COR-L47 (cell line): ENCODE results near the gene MMP11.

Experiments used
- DNase-seq: peaks from one replicate; lab custom pipeline; 2025; lab: John Stamatoyannopoulos, UW

MMP11 gene

DNA sequence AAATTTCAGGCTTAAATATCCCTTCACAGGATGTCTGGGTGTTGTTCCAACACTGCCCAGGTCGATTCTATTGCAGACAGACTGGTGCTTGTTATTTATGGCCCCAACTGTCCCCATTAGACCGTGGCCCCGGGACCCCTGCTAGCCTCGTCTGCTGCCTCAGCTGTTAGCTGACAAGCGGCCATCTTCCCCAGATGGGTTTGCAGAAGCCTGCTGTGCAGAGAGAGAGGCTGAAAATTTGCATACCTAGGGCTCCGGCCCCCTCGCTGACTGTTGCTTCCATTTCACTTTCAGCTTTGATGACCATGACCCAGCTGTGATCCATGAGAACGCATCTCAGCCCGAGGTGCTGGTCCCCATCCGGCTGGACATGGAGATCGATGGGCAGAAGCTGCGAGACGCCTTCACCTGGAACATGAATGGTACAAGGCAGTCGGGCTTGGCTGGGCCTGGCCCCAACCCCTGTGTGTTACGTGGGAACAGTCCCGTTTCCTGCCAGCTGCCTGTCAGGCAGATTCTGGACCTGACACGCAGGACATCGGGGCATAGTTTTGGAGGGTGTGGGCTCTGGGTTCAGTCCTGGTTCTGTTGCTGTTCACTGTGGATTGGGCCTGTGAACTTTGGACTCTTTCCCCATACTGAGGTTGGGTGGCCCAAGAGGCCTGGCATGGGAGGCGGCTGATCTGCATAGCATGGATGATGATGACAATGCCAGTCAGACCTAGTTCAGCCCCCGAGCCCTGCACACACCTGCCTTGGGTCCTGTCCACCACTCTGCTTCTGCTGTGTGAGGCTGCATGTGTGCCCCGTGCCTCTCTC, 30.6 kb downstream of the MMP11 start:
- DNase-seq = no peak

DNA sequence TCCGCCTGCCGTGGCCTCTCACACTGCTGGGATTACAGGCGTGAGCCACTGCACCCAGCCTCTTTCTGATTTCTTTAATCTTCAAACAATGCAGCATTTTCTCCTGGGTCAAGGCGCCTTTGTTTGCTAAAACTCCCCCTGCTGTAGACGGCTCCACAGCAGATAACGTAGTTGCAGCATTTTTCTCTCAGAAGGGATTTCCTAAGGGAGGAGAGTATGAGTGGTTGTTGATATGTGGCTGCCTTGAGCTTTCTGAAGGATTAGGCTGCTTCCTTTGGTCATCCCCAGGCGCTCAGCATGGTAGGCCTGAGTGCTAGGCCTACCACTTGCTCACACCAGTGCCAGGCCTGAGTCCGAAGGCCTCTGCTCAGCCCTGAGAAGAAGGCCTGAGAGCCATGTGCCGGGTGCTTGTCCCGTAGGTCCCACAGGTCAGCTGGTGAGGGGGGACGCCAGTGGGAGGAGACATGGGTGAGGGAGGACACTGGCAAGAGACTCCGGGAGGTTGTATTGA, 32.2 kb downstream of the MMP11 start:
- no peak for DNase-seq

DNA sequence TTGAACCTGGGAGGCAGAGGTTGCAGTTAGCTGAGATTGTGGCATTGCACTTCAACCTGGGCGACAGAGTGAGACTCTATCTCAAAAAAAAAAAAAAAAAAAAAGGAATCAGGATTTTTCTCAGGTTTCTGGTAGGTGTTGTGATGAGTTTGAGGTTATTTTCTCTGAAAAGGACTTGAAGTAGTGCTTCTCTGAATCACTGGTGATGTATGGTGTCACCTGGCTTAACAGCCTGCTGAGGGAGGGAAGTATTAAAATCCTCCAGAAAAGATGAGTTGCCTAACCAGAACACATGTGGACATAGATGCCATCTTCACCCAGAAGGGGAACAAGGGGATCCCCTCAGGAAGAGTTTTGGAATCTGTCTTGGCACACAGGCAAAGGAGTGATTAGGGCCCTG, 34.2 kb downstream of the MMP11 start:
- DNase-seq = no peak

DNA sequence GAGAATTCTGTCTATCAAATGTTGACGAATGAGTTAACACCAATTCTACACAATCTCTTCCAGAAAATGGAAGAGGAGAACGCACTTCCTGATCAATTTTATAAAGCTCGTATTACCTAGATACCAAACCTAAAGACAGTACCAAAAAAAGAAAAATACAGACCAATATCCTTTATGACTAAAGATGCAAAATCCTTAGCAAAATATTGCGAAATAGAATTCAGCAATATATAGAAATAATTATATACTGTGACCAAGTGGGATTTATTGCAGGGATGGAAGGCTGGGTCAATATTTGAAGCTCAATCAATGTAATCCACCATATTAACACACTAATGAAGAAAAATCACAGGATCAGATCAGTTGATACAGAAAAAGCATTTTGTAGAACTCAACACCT, 39.7 kb downstream of the MMP11 start:
- no peak for DNase-seq

DNA sequence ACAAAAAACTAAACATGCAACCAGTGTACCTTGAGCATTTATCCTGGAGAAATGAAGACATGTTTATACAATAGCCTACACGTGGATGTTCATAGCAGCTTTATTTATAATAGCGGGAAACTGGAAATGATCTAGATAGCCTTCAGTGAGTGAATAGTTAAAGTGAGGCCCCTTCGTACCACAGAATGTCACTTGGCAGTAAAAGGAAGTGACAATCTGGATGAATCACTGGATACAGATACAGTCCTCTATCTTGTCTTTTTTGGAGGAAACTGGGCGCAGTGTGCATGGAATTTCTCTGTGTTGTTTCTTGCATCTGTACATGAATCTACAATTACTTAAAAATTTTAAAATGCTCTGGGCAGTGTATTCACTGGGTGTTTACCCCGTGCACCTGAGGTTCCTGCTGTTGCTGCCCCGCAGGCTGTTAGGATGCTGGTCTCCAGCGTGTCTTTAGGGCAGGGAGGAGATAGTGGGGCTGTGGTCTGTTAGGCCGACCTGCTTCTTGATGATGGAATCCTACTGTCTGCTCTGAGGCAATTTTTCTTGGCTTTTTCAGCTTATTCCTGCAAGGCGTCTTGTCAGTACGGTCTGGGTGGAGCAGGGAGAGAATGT, 43.0 kb downstream of the MMP11 start:
- no peak for DNase-seq

DNA sequence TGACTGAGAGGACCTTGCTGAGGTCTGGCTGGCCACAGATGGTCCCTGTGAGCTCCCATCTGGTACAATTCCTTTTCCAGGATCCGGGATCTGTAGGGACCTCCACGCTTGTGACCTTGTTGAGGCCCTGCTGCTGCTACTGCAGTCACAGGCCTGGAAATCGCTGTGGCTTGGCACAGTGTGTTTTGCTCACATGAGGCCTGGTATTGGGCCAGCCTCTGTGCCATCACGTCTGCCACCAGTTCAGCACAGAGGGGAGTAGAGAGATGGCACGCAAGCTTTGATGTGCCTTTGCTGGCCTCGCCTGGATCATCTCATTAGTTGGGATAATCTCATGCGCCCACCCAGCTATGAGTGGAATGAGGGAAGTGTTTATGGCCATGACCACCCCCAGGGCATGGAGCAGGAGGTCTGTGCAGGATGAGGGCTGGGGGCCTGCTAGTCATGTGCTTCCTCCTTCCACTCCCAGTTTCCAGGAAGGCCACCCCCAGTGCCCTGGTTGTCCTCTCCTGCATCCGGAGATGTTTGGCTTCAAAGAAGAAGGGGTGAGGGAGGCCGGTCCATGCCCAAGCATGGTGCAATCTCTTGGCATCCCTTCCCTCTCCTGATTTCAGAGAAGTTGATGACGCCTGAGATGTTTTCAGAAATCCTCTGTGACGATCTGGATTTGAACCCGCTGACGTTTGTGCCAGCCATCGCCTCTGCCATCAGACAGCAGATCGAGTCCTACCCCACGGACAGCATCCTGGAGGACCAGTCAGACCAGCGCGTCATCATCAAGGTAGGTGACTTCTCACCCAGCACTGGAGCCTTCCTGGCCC, 43.7 kb downstream of the MMP11 start:
- no peak for DNase-seq

DNA sequence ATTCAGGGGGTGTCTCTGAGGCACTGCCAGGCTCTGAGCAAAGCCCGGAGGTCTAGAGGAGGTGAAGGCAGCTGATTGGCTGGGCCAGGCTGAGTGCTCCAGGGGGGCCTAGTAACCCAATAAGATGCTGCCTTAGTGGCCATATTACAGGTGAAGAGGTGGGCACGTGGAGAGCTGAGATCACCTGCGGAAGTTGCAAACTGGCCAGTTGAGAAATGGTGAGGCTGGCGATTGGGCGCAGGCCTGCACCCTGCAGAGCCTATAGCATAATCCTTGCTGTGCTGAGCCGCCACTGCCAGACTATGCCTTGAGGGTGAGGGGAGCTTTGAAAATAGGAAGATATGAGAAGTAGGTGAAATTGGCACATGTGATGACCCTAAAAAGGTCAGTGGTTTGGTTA, 44.5 kb downstream of the MMP11 start:
- no peak for DNase-seq

DNA sequence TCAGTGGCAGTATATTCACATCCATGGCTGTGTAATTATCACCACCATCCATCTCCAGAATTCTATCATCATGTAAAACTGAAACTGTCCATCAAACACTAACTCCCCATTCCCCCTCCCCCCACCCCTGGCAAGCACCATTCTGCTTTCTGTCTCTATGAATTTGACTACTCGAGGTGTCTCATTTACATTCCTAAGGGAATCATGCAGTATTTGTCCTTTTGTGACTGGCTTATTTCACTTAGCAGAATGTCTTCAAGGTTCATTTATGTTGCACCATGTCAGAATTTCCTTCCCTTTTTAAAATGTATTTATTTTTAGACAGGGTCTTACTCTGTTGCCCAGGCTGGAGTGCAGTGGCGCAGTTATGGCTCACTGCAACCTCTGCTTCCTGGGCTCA, 45.9 kb downstream of the MMP11 start:
- DNase-seq = no peak

DNA sequence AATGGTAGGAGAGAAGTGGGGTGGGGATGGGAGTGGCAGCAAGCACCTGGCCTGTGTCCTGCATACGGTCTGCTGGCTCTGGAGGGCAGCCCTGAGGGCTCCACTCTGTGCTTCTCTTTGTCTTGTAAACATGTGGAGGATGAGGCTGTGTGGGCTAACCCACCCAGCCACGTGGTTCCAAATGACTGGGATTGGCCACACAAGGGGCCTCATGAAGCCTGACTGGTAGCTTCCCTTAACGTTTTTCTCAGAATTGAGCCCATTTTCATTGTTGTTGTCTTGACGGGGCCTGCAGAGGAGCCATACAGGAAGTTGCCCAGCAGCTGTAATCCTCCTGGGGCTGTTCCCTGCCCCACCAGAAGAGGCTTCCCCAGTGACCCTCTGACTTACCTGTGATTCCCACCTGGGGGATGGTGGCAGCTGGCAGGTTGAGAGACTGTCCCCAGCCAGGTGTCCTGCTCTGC, 48.1 kb downstream of the MMP11 start:
- no peak for DNase-seq

DNA sequence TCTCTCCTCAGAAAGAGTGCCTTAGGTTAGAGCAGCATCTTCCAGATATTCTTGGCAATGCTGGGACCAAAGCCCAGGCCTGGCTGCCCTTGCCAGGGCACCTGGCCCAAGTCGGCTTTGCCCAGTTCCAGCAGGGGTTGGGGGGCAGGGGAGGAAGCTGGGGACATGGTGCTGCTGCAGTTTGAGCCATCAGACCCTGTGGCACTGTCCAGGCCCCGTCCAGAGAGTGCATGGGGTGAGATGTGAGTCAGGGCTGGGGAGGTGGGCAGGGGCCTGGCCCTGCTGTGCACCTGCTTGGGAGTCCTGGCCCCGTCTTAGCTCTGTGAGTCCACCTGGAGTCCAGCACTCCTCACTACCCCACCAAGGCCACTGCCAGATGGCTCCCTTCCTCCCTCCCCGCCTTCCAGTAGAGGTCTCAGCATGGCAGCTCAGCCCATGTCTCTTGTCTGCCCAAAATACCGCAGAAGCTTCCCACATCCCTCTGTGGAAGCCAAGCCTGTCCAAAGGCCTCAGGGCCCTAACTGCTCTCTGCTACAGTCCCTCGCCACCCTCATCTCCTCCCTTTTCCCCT, 49.5 kb downstream of the MMP11 start:
- DNase-seq = no peak

DNA sequence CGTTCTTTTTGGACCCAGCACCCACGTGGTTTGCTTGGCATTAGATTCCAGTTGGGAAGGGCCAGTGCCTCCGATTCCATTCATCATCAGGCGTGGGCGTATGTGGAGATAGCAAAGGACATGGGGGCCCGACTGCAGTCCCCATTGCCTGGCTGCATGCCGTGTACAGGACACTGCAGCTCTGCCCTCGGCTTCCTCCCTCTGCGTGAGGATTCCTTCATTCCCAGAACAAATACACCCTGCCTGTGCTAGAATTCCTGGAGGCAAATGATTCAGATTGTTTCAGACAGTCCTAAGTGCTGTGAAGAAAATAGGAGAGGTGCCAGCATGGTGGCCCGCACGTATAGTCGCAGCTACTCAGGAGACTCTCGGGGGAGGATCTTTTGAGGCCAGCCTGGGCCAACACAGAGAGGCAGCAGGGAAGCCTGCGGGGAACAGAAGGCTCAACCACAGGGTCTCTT, 50.7 kb downstream of the MMP11 start:
- no peak for DNase-seq

DNA sequence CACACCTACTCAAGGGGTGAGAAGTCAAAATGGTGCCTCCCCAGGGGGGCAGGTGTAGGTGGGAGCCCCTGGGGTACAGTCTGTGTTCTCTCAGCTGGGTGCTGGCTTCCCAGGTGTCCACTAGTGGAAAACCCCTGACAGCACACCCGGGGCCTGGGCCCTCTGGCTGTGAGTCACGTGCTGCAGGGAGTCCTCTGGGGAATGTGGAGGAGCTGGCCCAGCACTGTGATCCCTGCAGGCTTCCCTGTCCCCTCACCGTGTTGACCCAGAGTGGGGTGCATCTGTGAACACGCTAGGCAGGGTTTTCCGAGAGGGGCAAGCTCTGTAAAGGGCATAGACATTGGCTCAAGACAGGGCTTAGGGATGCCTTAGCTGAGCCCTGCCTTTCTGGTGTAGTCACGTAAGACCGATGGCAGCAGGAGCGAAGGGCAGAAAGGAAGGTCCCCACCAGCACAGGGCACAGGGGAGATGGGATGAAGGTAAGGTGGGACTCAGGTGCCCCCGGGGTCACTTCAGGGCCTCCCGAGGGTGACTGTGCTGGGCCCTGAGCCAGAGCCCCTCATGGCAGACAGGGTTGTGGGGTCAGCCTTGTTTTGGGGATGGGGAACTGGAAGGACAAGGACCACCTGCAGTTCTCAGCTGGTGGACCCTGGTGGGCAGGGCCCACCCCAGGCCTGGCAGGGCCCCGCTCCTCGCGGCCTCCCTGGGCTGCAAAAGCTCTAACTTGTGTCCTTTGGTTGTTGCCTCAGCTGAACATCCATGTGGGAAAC, 52.0 kb downstream of the MMP11 start:
- DNase-seq = no peak

DNA sequence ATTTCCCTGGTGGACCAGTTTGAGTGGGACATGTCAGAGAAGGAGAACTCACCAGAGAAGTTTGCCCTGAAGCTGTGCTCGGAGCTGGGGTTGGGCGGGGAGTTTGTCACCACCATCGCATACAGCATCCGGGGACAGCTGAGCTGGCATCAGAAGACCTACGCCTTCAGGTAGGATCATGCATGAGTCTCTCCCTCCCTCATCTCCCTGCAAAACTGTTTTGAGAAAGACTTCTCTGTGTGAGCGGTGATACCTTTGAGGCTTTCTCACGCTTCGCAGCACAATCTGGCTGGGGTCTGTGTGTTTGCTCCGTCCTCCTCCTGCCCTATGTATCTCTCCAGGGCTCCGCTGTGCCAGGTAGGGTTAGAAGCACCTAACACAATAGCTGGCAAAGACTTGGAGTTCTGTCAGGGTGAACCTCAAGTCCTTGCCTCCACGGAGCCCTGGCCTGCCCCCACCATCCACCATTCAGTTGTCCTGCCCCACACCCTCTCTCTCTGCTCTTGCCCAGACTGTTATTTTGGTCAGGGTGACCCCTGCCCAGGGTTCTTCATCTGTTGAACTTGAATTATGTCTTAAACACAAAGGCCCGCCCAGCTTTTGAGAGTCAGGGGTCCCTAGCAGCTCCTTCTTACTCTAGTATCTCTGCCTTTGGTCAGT, 52.7 kb downstream of the MMP11 start:
- DNase-seq = no peak

DNA sequence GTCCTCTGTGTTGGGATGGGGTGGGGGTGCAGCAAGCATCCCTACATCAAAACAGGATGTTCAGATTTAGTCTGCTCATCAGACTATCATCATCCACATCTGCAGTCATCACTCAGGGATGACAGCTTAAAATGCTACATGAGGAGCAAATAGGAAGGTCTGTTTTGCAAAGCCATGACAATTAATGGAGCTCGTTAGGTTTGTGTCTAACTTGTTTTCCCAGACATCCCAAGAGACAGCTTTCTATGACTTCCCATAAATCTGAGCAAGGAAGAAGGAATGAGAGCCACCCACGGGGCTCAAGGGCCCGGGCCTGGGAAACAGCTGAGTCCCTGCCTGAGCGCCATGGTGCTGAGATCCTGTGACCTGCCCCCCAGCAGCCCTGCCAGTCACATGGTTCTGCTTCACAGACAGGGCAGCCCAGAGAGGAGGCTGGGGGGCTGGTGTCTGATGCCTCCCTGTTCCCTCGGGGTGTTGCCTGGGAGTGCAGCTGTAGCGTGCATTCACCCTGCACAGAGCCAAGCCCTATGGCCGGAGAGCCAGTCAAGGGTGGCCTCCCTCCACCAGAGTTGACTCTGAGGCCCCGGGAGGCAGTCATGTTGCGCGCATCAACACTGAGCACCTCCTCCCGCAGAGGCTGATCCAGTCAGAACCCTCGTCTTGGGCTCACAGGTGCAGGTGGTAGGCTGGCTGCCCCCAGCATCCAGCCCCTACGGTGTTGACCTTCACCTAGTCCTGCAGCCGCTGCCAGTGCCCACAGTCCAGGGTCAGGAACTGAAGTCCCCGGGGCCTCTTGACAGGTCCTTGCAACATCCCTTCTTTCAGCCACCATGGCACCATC, 54.1 kb downstream of the MMP11 start:
- DNase-seq = no peak

DNA sequence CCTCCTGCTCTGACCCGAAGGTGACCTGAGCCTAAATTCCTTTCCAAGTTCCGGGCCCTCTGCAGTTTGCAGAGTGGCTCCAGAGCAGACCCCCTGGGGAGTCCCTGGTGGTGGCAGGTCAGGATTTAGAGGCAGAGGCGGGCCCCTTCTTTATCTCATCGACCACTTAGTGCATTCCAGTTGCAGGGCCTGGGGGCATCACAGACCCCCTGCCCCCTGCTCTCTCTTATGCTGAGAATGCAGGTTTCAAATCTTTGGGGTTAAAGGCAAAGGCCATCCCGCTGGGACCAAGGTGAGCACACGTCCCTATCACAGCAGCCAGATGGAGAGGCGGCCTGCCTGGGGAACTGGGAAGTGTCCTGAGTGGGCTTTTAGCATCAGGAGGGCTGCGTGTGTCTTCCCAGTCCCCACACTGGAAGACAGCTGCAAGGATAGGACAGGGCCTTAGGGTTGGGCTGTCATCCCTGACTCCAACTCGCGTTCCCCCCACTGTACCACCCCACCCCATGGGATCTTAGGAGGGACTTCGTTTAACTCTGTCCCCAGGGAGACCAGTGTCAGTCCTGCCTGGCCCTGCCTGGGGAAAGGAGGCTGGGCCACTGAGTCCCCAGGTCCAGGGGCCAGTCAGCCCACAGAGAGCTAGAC, 54.8 kb downstream of the MMP11 start:
- no peak for DNase-seq

DNA sequence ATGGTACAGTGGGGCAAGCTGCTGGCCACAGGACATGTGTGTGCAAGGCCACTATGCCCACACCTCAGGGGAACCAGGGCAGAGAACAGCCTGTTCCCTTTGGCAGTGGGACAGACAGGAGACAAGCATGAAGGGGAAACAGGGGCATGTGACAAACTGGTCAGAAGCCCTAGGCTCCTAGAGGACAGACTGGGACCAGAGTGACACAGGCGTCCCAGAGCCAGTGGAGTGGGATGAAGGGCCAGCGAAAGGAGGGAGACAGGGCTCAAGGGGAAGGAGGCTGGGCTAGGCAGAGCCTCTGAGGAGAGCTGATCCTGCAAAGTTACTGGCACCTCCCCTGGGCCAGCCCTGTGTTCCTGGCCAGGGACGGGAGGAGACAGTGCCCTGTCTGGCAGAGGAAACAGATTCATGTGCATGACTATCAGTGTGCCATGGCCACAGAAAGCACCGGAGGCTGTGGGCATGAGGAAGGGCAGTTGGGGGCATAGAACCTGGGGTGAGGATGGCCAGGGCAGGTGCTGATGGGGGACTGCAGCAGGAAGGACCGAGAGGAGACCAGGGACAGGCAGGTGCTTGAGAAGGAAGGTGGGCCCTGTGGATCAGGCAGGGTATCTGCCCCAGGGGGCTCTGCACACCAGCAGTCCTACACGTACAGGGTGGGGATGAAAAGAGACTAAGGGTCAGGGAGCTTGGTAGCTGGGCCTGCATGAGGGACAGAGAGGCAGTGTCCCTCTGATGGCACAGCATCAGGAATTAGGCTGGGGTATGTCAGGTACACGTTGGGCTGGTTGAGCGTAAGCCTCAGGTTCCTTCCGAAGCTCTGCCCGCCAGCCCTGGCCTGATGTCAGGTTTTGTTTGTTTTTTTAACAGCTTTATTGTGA, 56.4 kb downstream of the MMP11 start:
- DNase-seq = no peak

DNA sequence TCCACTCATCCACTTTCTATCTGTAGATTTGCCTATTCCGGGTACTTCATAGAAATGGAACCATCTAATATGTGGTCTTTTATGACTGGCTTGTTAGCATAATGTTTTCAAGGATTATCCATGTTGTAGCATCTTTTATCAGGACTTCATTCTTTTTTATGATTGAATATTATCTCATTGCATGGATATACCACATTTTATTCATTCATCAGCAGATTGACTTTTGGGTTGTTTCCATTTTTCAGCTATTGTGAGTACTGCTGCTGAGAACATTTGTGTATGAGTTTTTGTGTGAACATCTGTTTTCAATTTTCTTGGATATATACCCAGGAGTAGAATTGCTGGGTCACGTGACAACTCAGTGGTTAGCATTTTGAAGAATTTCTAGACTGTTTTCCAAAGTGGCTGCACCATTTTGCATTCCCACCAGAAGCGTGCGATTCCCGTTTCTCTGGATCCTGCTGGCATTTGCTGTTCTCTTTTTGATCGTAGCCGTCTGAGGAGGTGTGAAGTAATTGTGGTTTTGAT, 57.3 kb downstream of the MMP11 start:
- no peak for DNase-seq

DNA sequence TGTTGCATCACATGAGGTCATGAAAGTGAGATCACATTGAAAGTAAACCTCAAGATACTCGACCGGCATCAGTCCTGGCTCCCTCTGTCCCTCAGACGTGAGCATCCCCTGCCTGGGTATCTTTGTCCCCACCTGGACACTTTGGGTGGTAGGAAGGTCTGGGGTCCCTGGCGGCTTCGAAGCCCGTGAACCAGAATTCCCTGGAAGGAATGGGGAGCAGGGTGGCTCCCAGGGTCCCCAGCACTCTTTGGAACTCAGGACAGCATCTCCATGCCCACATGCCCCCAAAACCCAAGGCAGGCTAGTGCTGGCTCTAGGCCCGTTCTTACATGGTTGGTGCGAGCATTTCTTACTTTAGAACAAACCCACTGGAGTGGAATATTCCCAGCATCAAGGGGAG, 58.6 kb downstream of the MMP11 start:
- no peak for DNase-seq
